ENCODE results near the gene PRR33. TPM values are rescaled to one million over a fixed set of nuclear protein-coding genes. Genes with fewer than 3 reads are reported as not detected.

The PRR33 gene
- total RNA-seq, 1 donor from 2014 or later: not detected

GRCh38 chr11:1846453-1846932 is 45.2 kb downstream of the PRR33 start:
- no peaks in the 10 kb centered on the region for H3K36me3 Mint-ChIP-seq (ENCODE audit: low read depth)
- no peak overlapping the region for H3K4me3 Mint-ChIP-seq (ENCODE audit: unreplicated experiment)
- peaks cover 13% of the 10 kb centered on the region for H3K4me1 Mint-ChIP-seq (ENCODE audit: low read depth)
- H3K9me3 Mint-ChIP-seq (ENCODE audit: low read depth): no peaks in the 10 kb centered on the region
- TF ChIP-seq CTCF (IDR thresholded peaks at IDR 0.05): no peak
- H3K27me3 Mint-ChIP-seq (ENCODE audit: low read depth): no peaks in the 10 kb centered on the region
- no peak for DNase-seq (ENCODE audit: low spot score)
- H3K27ac Mint-ChIP-seq (ENCODE audit: unreplicated experiment): no peak overlapping the region

- no peak overlapping the region for H3K27ac Mint-ChIP-seq (ENCODE audit: unreplicated experiment)
- H3K4me3 Mint-ChIP-seq (ENCODE audit: unreplicated experiment): no peak overlapping the region
- H3K36me3 Mint-ChIP-seq (ENCODE audit: low read depth): no peaks in the 10 kb centered on the region
- DNase-seq (ENCODE audit: low spot score): no peak
- H3K4me1 Mint-ChIP-seq (ENCODE audit: low read depth): peaks cover 13% of the 10 kb centered on the region
- TF ChIP-seq CTCF (IDR thresholded peaks at IDR 0.05): no peak
- no peaks in the 10 kb centered on the region for H3K27me3 Mint-ChIP-seq (ENCODE audit: low read depth)
- no peaks in the 10 kb centered on the region for H3K9me3 Mint-ChIP-seq (ENCODE audit: low read depth)
These were observed 45.9 kb downstream of the PRR33 start for GRCh38 chr11:1845561-1846452.

- peaks cover 13% of the 10 kb centered on the region for H3K4me1 Mint-ChIP-seq (ENCODE audit: low read depth)
- no peak for DNase-seq (ENCODE audit: low spot score)
- no peak for TF ChIP-seq CTCF (IDR thresholded peaks at IDR 0.05)
- no peaks in the 10 kb centered on the region for H3K27me3 Mint-ChIP-seq (ENCODE audit: low read depth)
- no peaks in the 10 kb centered on the region for H3K36me3 Mint-ChIP-seq (ENCODE audit: low read depth)
- H3K4me3 Mint-ChIP-seq (ENCODE audit: unreplicated experiment): no peak overlapping the region
- H3K27ac Mint-ChIP-seq (ENCODE audit: unreplicated experiment): no peak overlapping the region
- H3K9me3 Mint-ChIP-seq (ENCODE audit: low read depth): no peaks in the 10 kb centered on the region
These were observed 46.6 kb downstream of the PRR33 start for GRCh38 chr11:1845095-1845429.

- Mint-ChIP-seq H3K9me3 (ENCODE audit: low read depth) (no peaks in the 10 kb centered on the region), H3K4me3 (ENCODE audit: unreplicated experiment) (no peak overlapping the region), H3K36me3 (ENCODE audit: low read depth) (no peaks in the 10 kb centered on the region), H3K27ac (ENCODE audit: unreplicated experiment) (no peak overlapping the region), H3K27me3 (ENCODE audit: low read depth) (no peaks in the 10 kb centered on the region), H3K4me1 (ENCODE audit: low read depth) (peaks cover 13% of the 10 kb centered on the region)
- no peak for DNase-seq (ENCODE audit: low spot score)
- TF ChIP-seq CTCF (IDR thresholded peaks at IDR 0.05): no peak
These were observed 47.2 kb downstream of the PRR33 start for GRCh38 chr11:1844221-1845094.

GRCh38 chr11:1843796-1844195 is 47.9 kb downstream of the PRR33 start:
- Mint-ChIP-seq H3K27ac (ENCODE audit: unreplicated experiment) (no peak overlapping the region), H3K4me1 (ENCODE audit: low read depth) (peaks cover 13% of the 10 kb centered on the region), H3K4me3 (ENCODE audit: unreplicated experiment) (no peak overlapping the region), H3K27me3 (ENCODE audit: low read depth) (no peaks in the 10 kb centered on the region), H3K9me3 (ENCODE audit: low read depth) (no peaks in the 10 kb centered on the region), H3K36me3 (ENCODE audit: low read depth) (no peaks in the 10 kb centered on the region)
- no peak for TF ChIP-seq CTCF (IDR thresholded peaks at IDR 0.05)
- no peak for DNase-seq (ENCODE audit: low spot score)
